Measurements from ENCODE around the gene KIF2C. TPM values are rescaled to one million over a fixed set of nuclear protein-coding genes. Genes with fewer than 3 reads are reported as not detected.
"Not testable (repeated sequence)": the region's sequence is repeated elsewhere in the genome, so short reads cannot be mapped to it uniquely, and the experiment has no call there.

The KIF2C gene
- polyA plus RNA-seq, 1 experiment = 14.3 TPM

- no peak for DNase-seq (ENCODE audit: low read depth, low spot score)
- POLR2A ChIA-PET = interaction anchor here (1.4 to 4.1 kb wide), 4 partner anchors 9 to 89 kb away, joined by 4 to 103 read pairs (median 18); partner anchors contain the start of genes PLK3 and RPS8
- CTCF ChIA-PET = interaction anchor here (0.7 to 2.2 kb wide), 2 partner anchors 10 to 92 kb away, joined by 5 to 20 read pairs; partner anchors contain the start of gene PLK3
- Histone ChIP-seq H3K9me3 (ENCODE audit: control insufficient read depth, insufficient read depth, low read length) (no peaks in the 10 kb centered on the region; the same call in 1 of the 2 replicates), H3K27me3 (ENCODE audit: control insufficient read depth, insufficient read depth, low read length) (no peaks in the 10 kb centered on the region), H3K27ac (ENCODE audit: low read depth, low read length) (peak overlapping the region; percentile 32), H3K4me3 (ENCODE audit: low read depth, low read length) (peak overlapping the region; percentile 31)
- TF ChIP-seq CTCF (IDR thresholded peaks at IDR 0.05; ENCODE audit: low read depth, low read length) = no peak
These were observed 70.6 kb downstream of the KIF2C start for GRCh38 chr1:44810101-44810761.

GRCh38 chr1:44810762-44811105 is 71.1 kb downstream of the KIF2C start:
- not testable (repeated sequence) for H3K9me3 ChIP-seq (ENCODE audit: control insufficient read depth, insufficient read depth, low read length); H3K27me3 ChIP-seq (ENCODE audit: control insufficient read depth, insufficient read depth, low read length); H3K4me3 ChIP-seq (ENCODE audit: low read depth, low read length); DNase-seq (ENCODE audit: low read depth, low spot score)
- POLR2A ChIA-PET = interaction anchor here (3.3 kb wide), 1 partner anchor 10 kb away, joined by 18 read pairs; the partner anchor contains the start of gene PLK3
- peak overlapping the region; percentile 32 for H3K27ac ChIP-seq (ENCODE audit: low read depth, low read length)
- CTCF ChIA-PET = interaction anchor here (0.6 to 0.7 kb wide), 2 partner anchors 11 to 91 kb away, joined by 5 read pairs; partner anchors contain the start of gene PLK3

GRCh38 chr1:44811234-44811633 is 71.6 kb downstream of the KIF2C start:
- Histone ChIP-seq H3K27me3 (ENCODE audit: control insufficient read depth, insufficient read depth, low read length) (no peaks in the 10 kb centered on the region), H3K9me3 (ENCODE audit: control insufficient read depth, insufficient read depth, low read length) (no peaks in the 10 kb centered on the region; the same call in 1 of the 2 replicates), H3K27ac (ENCODE audit: low read depth, low read length) (peak overlapping the region; percentile 32), H3K4me3 (ENCODE audit: low read depth, low read length) (no peak overlapping the region)
- POLR2A ChIA-PET = interaction anchor here (3.3 kb wide), 1 partner anchor 11 kb away, joined by 18 read pairs; the partner anchor contains the start of gene PLK3
- CTCF ChIA-PET = interaction anchor here (0.6 to 0.7 kb wide), 2 partner anchors 11 to 91 kb away, joined by 5 read pairs; partner anchors contain the start of gene PLK3
- DNase-seq (ENCODE audit: low read depth, low spot score) = no peak
- TF ChIP-seq CTCF (IDR thresholded peaks at IDR 0.05; ENCODE audit: low read depth, low read length) = no peak

- ChIA-PET POLR2A (interaction anchor here (0.6 to 3.3 kb wide), 4 partner anchors 13 to 109 kb away, joined by 3 to 18 read pairs (median 8); partner anchors contain the start of genes PLK3 and PTCH2), CTCF (interaction anchor here (0.5 to 1.4 kb wide), 3 partner anchors 13 to 319 kb away, joined by 3 read pairs; partner anchors contain the start of gene PLK3)
- no peak for DNase-seq (ENCODE audit: low read depth, low spot score)
- Histone ChIP-seq H3K27ac (ENCODE audit: low read depth, low read length) (no peak overlapping the region), H3K27me3 (ENCODE audit: control insufficient read depth, insufficient read depth, low read length) (no peaks in the 10 kb centered on the region), H3K9me3 (ENCODE audit: control insufficient read depth, insufficient read depth, low read length) (no peaks in the 10 kb centered on the region; the same call in 1 of the 2 replicates), H3K4me3 (ENCODE audit: low read depth, low read length) (no peak overlapping the region)
- no peak for TF ChIP-seq CTCF (IDR thresholded peaks at IDR 0.05; ENCODE audit: low read depth, low read length)
These were observed 73.3 kb downstream of the KIF2C start for GRCh38 chr1:44812822-44813543.

GRCh38 chr1:44815926-44816325 is 76.3 kb downstream of the KIF2C start:
- H3K27ac ChIP-seq (ENCODE audit: low read depth, low read length); H3K4me3 ChIP-seq (ENCODE audit: low read depth, low read length); H3K27me3 ChIP-seq (ENCODE audit: control insufficient read depth, insufficient read depth, low read length); H3K9me3 ChIP-seq (ENCODE audit: control insufficient read depth, insufficient read depth, low read length); CTCF ChIA-PET; DNase-seq (ENCODE audit: low read depth, low spot score): not testable (repeated sequence)
- POLR2A ChIA-PET = interaction anchor here (0.6 to 2.7 kb wide), 2 partner anchors 16 to 40 kb away, joined by 5 to 8 read pairs; partner anchors contain the start of genes PLK3 and RPS8

Data from AG04450 (cell line).